ENCODE measurements around the gene TAB2. TPM values are rescaled to one million over a fixed set of nuclear protein-coding genes. Genes with fewer than 3 reads are reported as not detected.

The TAB2 gene
- total RNA-seq, 1 experiment from 2014 or later = 45.8 TPM

GRCh38 chr6:149328083-149328482 is 10.6 kb downstream of the TAB2 start:
- Histone ChIP-seq H2AFZ (no peak overlapping the region), H3K27me3 (ENCODE audit: insufficient read depth, low read depth) (no peaks in the 10 kb centered on the region), H3K79me2 (ENCODE audit: low read depth) (peaks cover 100% of the 10 kb centered on the region), H4K20me1 (ENCODE audit: insufficient read depth) (peaks cover 69% of the 10 kb centered on the region), H3K9me2 (ENCODE audit: insufficient read depth) (no peaks in the 10 kb centered on the region), H3K4me2 (no peak overlapping the region), H3K4me3 (no peak overlapping the region), H3K27ac (no peak overlapping the region), H3K36me3 (ENCODE audit: low read depth) (0 out of 2 replicates have a peak, but pooled peaks cover 10% of the 10 kb centered on the region), H3F3A (ENCODE audit: insufficient read depth, low read depth) (0 out of 2 replicates have a peak, but pooled peaks cover 3% of the 10 kb centered on the region), H3K4me1 (replicated peaks; ENCODE audit: insufficient read depth) (peaks cover 24% of the 10 kb centered on the region), H3K9me3 (ENCODE audit: insufficient read depth, low read depth) (no peaks in the 10 kb centered on the region; the same call in 1 of the 2 replicates)
- POLR2A ChIA-PET (ENCODE audit: unreplicated experiment) = interaction anchor here (0.6 kb wide), 1 partner anchor 26 kb away, joined by 5 read pairs; no protein-coding TSS in a partner anchor
- CTCF ChIA-PET = no interaction called here
- no peak for DNase-seq
- intact Hi-C loops (cut with micrococcal nuclease; ENCODE audit: unreplicated experiment) = loop anchor here (10.0 kb wide), 1 partner anchor 67 kb away; no protein-coding TSS in a partner anchor
- TF ChIP-seq CTCF (conservative IDR thresholded peaks at IDR 0.05) (no peak), EZH2 (IDR thresholded peaks at IDR 0.05; ENCODE audit: low read depth) (no peak)
- no TSS peak for BruUV-seq (replicated peaks)

DNA sequence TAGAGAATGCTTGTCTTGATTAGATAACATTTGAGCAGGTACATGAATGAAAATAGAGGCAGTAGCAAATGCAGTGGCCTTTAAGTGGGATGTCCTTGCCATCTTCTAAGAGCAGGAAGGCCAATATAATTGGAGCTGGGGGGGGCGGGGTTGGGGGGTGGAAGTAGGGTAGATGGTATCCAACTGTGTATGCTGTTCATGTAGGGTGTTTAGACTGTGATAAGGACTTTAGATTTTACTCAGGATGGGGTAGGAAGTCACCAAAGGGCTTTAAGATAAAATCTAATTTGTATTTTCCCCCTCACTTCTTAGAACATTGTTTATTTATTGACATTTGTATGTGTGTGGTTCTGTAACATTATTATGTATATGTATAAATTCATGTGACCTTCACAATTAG is 12.0 kb downstream of the TAB2 start:
- H3K9me2 ChIP-seq (ENCODE audit: insufficient read depth) = no peaks in the 10 kb centered on the region
- H3K4me3 ChIP-seq = no peak overlapping the region
- H3K27me3 ChIP-seq (ENCODE audit: insufficient read depth, low read depth) = no peaks in the 10 kb centered on the region
- H3F3A ChIP-seq (ENCODE audit: insufficient read depth, low read depth) = peaks cover 8% of the 10 kb centered on the region; the same call in 1 of the 2 replicates
- no peak for DNase-seq
- H3K79me2 ChIP-seq (ENCODE audit: low read depth) = peaks cover 100% of the 10 kb centered on the region
- 0 out of 2 replicates have a peak, but pooled peaks cover 10% of the 10 kb centered on the region for H3K36me3 ChIP-seq (ENCODE audit: low read depth)
- no peak overlapping the region for H3K4me2 ChIP-seq
- no peak for TF ChIP-seq CTCF (conservative IDR thresholded peaks at IDR 0.05)
- H3K9me3 ChIP-seq (ENCODE audit: insufficient read depth, low read depth) = no peaks in the 10 kb centered on the region; the same call in 1 of the 2 replicates
- intact Hi-C loops (cut with micrococcal nuclease; ENCODE audit: unreplicated experiment) = loop anchor here (10.0 kb wide), 1 partner anchor 65 kb away; no protein-coding TSS in a partner anchor
- ChIA-PET POLR2A (ENCODE audit: unreplicated experiment) (no interaction called here), CTCF (no interaction called here)
- H4K20me1 ChIP-seq (ENCODE audit: insufficient read depth) = peaks cover 58% of the 10 kb centered on the region
- peaks cover 39% of the 10 kb centered on the region for H3K4me1 ChIP-seq (replicated peaks; ENCODE audit: insufficient read depth)
- H2AFZ ChIP-seq = no peak overlapping the region
- H3K27ac ChIP-seq = no peak overlapping the region
- no TSS peak for BruUV-seq (replicated peaks)

DNA sequence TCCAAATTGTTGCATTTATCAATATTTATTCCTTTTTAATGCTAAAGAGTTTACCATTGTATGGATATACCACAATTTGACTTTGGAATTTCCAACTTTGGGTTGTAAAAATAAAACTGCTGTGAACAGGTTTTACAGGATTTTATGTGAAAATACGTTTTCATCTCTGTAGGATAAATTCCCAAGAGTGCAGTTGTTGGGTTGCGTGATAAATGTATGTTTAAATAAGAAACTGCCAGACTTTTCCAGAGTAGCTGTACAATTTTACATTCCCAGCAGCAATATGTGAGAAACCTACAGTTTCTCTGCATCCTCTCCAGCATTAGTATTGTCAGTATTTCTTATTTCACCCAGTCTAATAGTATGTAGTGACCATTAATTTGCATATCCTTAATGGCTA is 12.6 kb downstream of the TAB2 start:
- H3K4me2 ChIP-seq = no peak overlapping the region
- no peaks in the 10 kb centered on the region for H3K27me3 ChIP-seq (ENCODE audit: insufficient read depth, low read depth)
- H3K27ac ChIP-seq = no peak overlapping the region
- intact Hi-C loops (cut with micrococcal nuclease; ENCODE audit: unreplicated experiment) = no loop called here
- no TSS peak for BruUV-seq (replicated peaks)
- POLR2A ChIA-PET (ENCODE audit: unreplicated experiment) = no interaction called here
- H3K79me2 ChIP-seq (ENCODE audit: low read depth) = peaks cover 100% of the 10 kb centered on the region
- CTCF ChIA-PET = no interaction called here
- H2AFZ ChIP-seq = no peak overlapping the region
- H3F3A ChIP-seq (ENCODE audit: insufficient read depth, low read depth) = peaks cover 11% of the 10 kb centered on the region; the same call in 1 of the 2 replicates
- H3K36me3 ChIP-seq (ENCODE audit: low read depth) = 0 out of 2 replicates have a peak, but pooled peaks cover 10% of the 10 kb centered on the region
- H3K4me1 ChIP-seq (replicated peaks; ENCODE audit: insufficient read depth) = peaks cover 45% of the 10 kb centered on the region
- H4K20me1 ChIP-seq (ENCODE audit: insufficient read depth) = peaks cover 55% of the 10 kb centered on the region
- no peaks in the 10 kb centered on the region for H3K9me2 ChIP-seq (ENCODE audit: insufficient read depth)
- H3K4me3 ChIP-seq = no peak overlapping the region
- no peaks in the 10 kb centered on the region; the same call in 1 of the 2 replicates for H3K9me3 ChIP-seq (ENCODE audit: insufficient read depth, low read depth)
- no peak for DNase-seq
- no peak for TF ChIP-seq EZH2 (IDR thresholded peaks at IDR 0.05; ENCODE audit: low read depth)
- no peak for TF ChIP-seq CTCF (conservative IDR thresholded peaks at IDR 0.05)

All from PC-9 (cell line).